ENCODE measurements around the gene XPR1.

- TF ChIP-seq, protein P1, sequence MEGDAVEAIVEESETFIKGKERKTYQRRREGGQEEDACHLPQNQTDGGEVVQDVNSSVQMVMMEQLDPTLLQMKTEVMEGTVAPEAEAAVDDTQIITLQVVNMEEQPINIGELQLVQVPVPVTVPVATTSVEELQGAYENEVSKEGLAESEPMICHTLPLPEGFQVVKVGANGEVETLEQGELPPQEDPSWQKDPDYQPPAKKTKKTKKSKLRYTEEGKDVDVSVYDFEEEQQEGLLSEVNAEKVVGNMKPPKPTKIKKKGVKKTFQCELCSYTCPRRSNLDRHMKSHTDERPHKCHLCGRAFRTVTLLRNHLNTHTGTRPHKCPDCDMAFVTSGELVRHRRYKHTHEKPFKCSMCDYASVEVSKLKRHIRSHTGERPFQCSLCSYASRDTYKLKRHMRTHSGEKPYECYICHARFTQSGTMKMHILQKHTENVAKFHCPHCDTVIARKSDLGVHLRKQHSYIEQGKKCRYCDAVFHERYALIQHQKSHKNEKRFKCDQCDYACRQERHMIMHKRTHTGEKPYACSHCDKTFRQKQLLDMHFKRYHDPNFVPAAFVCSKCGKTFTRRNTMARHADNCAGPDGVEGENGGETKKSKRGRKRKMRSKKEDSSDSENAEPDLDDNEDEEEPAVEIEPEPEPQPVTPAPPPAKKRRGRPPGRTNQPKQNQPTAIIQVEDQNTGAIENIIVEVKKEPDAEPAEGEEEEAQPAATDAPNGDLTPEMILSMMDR (IDR thresholded peaks at IDR 0.05) = no peak
- TF ChIP-seq POLR2AphosphoS5 (IDR thresholded peaks at IDR 0.05; ENCODE audit: insufficient read depth in 1 of 2, low read depth in 1 of 2) = no peak
Measured at GRCh38 chr1:180743868-180744267, 112.0 kb downstream of the XPR1 start.
